GM23338 (cell line): ENCODE data around the gene DELE1. TPM values are rescaled to one million over a fixed set of nuclear protein-coding genes. Genes with fewer than 3 reads are reported as not detected.

Source experiments
- ATAC-seq: fragments of 200-7000 bp; cut with Tn5 transposase; 3 replicates; pipeline ENCODE4 v1.9.1; 2020
- DNase-seq: peaks from one replicate; pipeline ENCODE4 v3.0.0-alpha.2; 2015; ENCODE audit warnings: low spot score
- H2AFZ ChIP-seq: fragments of 200-600 bp; sonication (generic); 2 replicates; pipeline ENCODE4 v1.8.0; 2016; ENCODE audit warnings: antibody characterized with exemption, mild to moderate bottlenecking, moderate library complexity
- H3F3A ChIP-seq: fragments of 200-600 bp; sonication (generic); replicated peaks from 2 replicates; pipeline ENCODE4 v1.8.0; 2017; ENCODE audit warnings: antibody characterized with exemption, mixed run types, low read depth
- H3K27ac ChIP-seq: fragments of 200-600 bp; sonication (generic); 2 replicates; pipeline ENCODE4 v1.6.1; 2016; ENCODE audit warnings: low read depth
- H3K27me3 ChIP-seq: fragments of 200-600 bp; sonication (generic); 2 replicates; pipeline ENCODE4 v1.8.0; 2016; ENCODE audit warnings: mild to moderate bottlenecking, mixed run types, moderate library complexity; ENCODE audit not compliant: insufficient read depth
- H3K36me3 ChIP-seq: fragments of 200-600 bp; sonication (generic); 2 replicates; pipeline ENCODE4 v1.8.0; 2016; ENCODE audit warnings: mild to moderate bottlenecking; ENCODE audit not compliant: insufficient read depth
- H3K4me1 ChIP-seq: fragments of 200-600 bp; sonication (generic); 2 replicates; pipeline ENCODE4 v1.8.0; 2016; ENCODE audit warnings: mild to moderate bottlenecking, moderate library complexity; ENCODE audit not compliant: insufficient read depth
- H3K4me2 ChIP-seq: fragments of 200-600 bp; sonication (generic); 2 replicates; pipeline ENCODE4 v1.7.1; 2017; ENCODE audit warnings: mixed run types
- H3K4me3 ChIP-seq: fragments of 200-600 bp; sonication (generic); 2 replicates; pipeline ENCODE4 v1.6.1; 2016; ENCODE audit warnings: mixed run types
- H3K79me2 ChIP-seq: fragments of 200-600 bp; sonication (generic); replicated peaks from 2 replicates; pipeline ENCODE4 v1.8.0; 2017; ENCODE audit warnings: mild to moderate bottlenecking; ENCODE audit not compliant: insufficient read depth
- H3K9me2 ChIP-seq: fragments of 200-600 bp; sonication (generic); 2 replicates; pipeline ENCODE4 v1.8.0; 2017; ENCODE audit not compliant: insufficient read depth
- H4K20me1 ChIP-seq: fragments of 200-600 bp; sonication (generic); replicated peaks from 2 replicates; pipeline ENCODE4 v1.8.0; 2017; ENCODE audit warnings: mild to moderate bottlenecking; ENCODE audit not compliant: insufficient read depth
- H3K27ac Mint-ChIP-seq: 2 replicates; pipeline ENCODE4 v1.8.0; 2020; ENCODE audit warnings: inconsistent platforms, mild to moderate bottlenecking, moderate library complexity, mixed read lengths
- H3K27me3 Mint-ChIP-seq: 3 replicates; pipeline ENCODE4 v1.8.0; 2022; ENCODE audit warnings: low read depth, mild to moderate bottlenecking, moderate library complexity, mixed read lengths, inconsistent platforms; ENCODE audit not compliant: insufficient read depth, poor library complexity
- H3K36me3 Mint-ChIP-seq: 3 replicates; pipeline ENCODE4 v1.8.0; 2021; ENCODE audit warnings: low read depth, mild to moderate bottlenecking, inconsistent platforms, moderate library complexity, mixed read lengths
- H3K4me1 Mint-ChIP-seq: 3 replicates; pipeline ENCODE4 v1.8.0; 2020; ENCODE audit warnings: mild to moderate bottlenecking, inconsistent platforms, mixed read lengths
- H3K4me3 Mint-ChIP-seq: 3 replicates; pipeline ENCODE4 v1.8.0; 2021; ENCODE audit warnings: moderate library complexity, mild to moderate bottlenecking, inconsistent platforms, mixed read lengths
- H3K9me3 Mint-ChIP-seq: 3 replicates; pipeline ENCODE4 v1.8.0; 2020; ENCODE audit warnings: moderate library complexity, mild to moderate bottlenecking, inconsistent platforms, mixed read lengths
- CREB1 ChIP-seq: fragments of 250-450 bp; sonication (Bioruptor Pico); IDR thresholded peaks from 2 replicates; pipeline ENCODE4 v1.5.0; 2020; ENCODE audit warnings: low read depth, mild to moderate bottlenecking, moderate library complexity
- ETS1 ChIP-seq: IDR thresholded peaks from 2 replicates; pipeline ENCODE4 v1.6.1; 2016; ENCODE audit warnings: antibody characterized with exemption
- JUNB ChIP-seq: IDR thresholded peaks from one replicate; pipeline ENCODE4 v1.6.1; 2016; ENCODE audit warnings: antibody characterized with exemption; ENCODE audit not compliant: unreplicated experiment
- POLR2AphosphoS5 ChIP-seq: IDR thresholded peaks from 2 replicates; pipeline ENCODE4 v1.6.1; 2016; ENCODE audit warnings: antibody characterized with exemption, low read depth
- REST ChIP-seq: IDR thresholded peaks from one replicate; pipeline ENCODE4 v1.6.1; 2018; ENCODE audit warnings: antibody characterized with exemption; ENCODE audit not compliant: unreplicated experiment
- STAT1 ChIP-seq: IDR thresholded peaks from one replicate; pipeline ENCODE4 v1.6.1; 2016; ENCODE audit warnings: antibody characterized with exemption; ENCODE audit not compliant: unreplicated experiment
- ZNF114 ChIP-seq: fragments of 250-450 bp; sonication (Bioruptor Pico); IDR thresholded peaks from 2 replicates; pipeline ENCODE4 v1.5.0; 2020; ENCODE audit warnings: mild to moderate bottlenecking, moderate library complexity
- ZNF331 ChIP-seq: fragments of 250-450 bp; sonication (Bioruptor Pico); IDR thresholded peaks from 2 replicates; pipeline ENCODE4 v1.5.0; 2020; ENCODE audit warnings: low read depth, mild to moderate bottlenecking, moderate library complexity
- polyA plus RNA-seq: library from polyadenylated mRNA; unstranded; fragments of >200 nt; fragmentation: Nextera tagmentation; extraction: Ambion mirVana; gene quantifications from 2 replicates; pipeline ENCODE4 v1.2.1, GENCODE V29; 2016
- total RNA-seq: library from RNA; depleted of rRNA; stranded (reverse); fragments of >200 nt; shearing (Covaris generic); gene quantifications from 2 replicates; pipeline ENCODE4 v1.2.3, GENCODE V29; 2014
- TF ChIP-seq, protein P1 (sequence below): fragments of 250-450 bp; sonication (Bioruptor Pico); IDR thresholded peaks from 2 replicates; pipeline ENCODE4 v1.5.0; 2020; ENCODE audit warnings: mild to moderate bottlenecking, moderate library complexity
- TF ChIP-seq, protein P2 (sequence below), 2 experiments: fragments of 200-600 bp in 1 of 2; sonication (generic) in 1 of 2; conservative IDR thresholded peaks; 2 replicates each; pipeline versions ENCODE4 v1.5.1 to v1.6.1; 2016 to 2017; ENCODE audit warnings: antibody characterized with exemption in 2 of 2, low read depth in 2 of 2, mild to moderate bottlenecking in 2 of 2, moderate library complexity in 1 of 2

DELE1 gene
- total and polyA plus RNA-seq, 2 experiments from 2014 or later, result 26.9 to 62.2 TPM

DNA sequence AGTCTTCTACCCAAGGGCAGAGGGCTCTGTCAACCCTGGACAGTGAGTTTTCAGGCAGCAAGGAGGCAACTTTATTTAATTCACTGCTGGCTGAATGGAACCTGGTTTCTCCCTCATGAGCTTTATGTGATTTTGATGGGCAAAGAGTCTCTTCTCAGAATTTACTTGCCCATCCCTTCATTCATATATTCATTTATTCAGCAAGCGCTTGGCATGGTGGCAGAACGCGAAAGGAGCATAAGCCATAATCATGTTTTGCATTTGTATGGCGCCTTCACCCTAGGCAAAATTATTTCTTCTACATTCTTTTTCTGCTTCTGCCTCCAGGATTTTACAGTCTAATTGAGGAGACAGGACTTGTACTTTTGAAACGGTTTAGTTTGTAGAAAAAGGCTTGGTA, 8.0 kb downstream of the DELE1 start (continued):
- TF ChIP-seq, protein P1, sequence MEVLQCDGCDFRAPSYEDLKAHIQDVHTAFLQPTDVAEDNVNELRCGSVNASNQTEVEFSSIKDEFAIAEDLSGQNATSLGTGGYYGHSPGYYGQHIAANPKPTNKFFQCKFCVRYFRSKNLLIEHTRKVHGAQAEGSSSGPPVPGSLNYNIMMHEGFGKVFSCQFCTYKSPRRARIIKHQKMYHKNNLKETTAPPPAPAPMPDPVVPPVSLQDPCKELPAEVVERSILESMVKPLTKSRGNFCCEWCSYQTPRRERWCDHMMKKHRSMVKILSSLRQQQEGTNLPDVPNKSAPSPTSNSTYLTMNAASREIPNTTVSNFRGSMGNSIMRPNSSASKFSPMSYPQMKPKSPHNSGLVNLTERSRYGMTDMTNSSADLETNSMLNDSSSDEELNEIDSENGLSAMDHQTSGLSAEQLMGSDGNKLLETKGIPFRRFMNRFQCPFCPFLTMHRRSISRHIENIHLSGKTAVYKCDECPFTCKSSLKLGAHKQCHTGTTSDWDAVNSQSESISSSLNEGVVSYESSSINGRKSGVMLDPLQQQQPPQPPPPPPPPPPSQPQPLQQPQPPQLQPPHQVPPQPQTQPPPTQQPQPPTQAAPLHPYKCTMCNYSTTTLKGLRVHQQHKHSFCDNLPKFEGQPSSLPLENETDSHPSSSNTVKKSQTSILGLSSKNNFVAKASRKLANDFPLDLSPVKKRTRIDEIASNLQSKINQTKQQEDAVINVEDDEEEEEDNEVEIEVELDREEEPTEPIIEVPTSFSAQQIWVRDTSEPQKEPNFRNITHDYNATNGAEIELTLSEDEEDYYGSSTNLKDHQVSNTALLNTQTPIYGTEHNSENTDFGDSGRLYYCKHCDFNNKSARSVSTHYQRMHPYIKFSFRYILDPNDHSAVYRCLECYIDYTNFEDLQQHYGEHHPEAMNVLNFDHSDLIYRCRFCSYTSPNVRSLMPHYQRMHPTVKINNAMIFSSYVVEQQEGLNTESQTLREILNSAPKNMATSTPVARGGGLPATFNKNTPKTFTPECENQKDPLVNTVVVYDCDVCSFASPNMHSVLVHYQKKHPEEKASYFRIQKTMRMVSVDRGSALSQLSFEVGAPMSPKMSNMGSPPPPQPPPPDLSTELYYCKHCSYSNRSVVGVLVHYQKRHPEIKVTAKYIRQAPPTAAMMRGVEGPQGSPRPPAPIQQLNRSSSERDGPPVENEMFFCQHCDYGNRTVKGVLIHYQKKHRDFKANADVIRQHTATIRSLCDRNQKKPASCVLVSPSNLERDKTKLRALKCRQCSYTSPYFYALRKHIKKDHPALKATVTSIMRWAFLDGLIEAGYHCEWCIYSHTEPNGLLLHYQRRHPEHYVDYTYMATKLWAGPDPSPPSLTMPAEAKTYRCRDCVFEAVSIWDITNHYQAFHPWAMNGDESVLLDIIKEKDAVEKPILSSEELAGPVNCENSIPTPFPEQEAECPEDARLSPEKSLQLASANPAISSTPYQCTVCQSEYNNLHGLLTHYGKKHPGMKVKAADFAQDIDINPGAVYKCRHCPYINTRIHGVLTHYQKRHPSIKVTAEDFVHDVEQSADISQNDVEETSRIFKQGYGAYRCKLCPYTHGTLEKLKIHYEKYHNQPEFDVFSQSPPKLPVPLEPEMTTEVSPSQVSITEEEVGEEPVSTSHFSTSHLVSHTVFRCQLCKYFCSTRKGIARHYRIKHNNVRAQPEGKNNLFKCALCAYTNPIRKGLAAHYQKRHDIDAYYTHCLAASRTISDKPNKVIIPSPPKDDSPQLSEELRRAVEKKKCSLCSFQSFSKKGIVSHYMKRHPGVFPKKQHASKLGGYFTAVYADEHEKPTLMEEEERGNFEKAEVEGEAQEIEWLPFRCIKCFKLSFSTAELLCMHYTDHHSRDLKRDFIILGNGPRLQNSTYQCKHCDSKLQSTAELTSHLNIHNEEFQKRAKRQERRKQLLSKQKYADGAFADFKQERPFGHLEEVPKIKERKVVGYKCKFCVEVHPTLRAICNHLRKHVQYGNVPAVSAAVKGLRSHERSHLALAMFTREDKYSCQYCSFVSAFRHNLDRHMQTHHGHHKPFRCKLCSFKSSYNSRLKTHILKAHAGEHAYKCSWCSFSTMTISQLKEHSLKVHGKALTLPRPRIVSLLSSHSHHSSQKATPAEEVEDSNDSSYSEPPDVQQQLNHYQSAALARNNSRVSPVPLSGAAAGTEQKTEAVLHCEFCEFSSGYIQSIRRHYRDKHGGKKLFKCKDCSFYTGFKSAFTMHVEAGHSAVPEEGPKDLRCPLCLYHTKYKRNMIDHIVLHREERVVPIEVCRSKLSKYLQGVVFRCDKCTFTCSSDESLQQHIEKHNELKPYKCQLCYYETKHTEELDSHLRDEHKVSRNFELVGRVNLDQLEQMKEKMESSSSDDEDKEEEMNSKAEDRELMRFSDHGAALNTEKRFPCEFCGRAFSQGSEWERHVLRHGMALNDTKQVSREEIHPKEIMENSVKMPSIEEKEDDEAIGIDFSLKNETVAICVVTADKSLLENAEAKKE (CRISPR knock-in tag), result no peak
- TF ChIP-seq JUNB, result no peak

DNA sequence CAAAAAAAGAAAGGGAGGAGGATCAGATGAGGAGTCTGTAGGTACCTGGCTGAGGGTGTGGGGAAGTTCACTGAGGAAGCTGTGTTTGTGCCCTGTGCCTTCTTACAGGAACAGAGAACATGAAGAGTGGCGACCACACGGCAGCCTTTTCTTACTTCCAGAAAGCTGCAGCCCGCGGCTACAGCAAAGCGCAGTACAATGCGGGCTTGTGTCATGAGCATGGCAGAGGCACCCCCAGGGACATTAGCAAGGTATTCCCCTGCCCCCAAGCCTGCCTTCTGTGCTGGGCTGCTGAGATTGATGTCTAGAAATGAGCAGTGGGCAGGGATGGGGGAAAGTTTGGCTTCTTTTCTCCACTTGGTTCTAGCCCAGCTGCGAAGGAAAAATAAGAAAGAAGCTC, 9.5 kb downstream of the DELE1 start:
- no peak overlapping the region for H2AFZ ChIP-seq
- H3K4me2 ChIP-seq, result no peak overlapping the region
- Mint-ChIP-seq H3K36me3 (peaks cover 73% of the 10 kb centered on the region), H3K9me3 (no peaks in the 10 kb centered on the region), H3K27me3 (peaks cover 7% of the 10 kb centered on the region), H3K27ac (no peak overlapping the region), H3K4me3 (no peak overlapping the region), H3K4me1 (peaks cover 4% of the 10 kb centered on the region; the same call in 1 of the 3 replicates)
- H3K4me3 ChIP-seq, result no peak overlapping the region
- H3K9me2 ChIP-seq, result no peaks in the 10 kb centered on the region
- H3K79me2 ChIP-seq, result no peaks in the 10 kb centered on the region
- no peak overlapping the region for H3K27ac ChIP-seq
- H3K4me1 ChIP-seq, result no peaks in the 10 kb centered on the region
- no peak for DNase-seq
- peaks cover 34% of the 10 kb centered on the region for H3K36me3 ChIP-seq
- peaks cover 3% of the 10 kb centered on the region for H4K20me1 ChIP-seq
- H3F3A ChIP-seq, result peaks cover 5% of the 10 kb centered on the region; the same call in 1 of the 2 replicates
- H3K27me3 ChIP-seq, result no peaks in the 10 kb centered on the region
- no peak for ATAC-seq
- TF ChIP-seq CREB1 (CRISPR knock-in tag) (no peak), ZNF114 (CRISPR knock-in tag) (no peak), REST (no peak), STAT1 (no peak), JUNB (no peak), ZNF331 (no peak), ETS1 (no peak), POLR2AphosphoS5 (no peak)
- TF ChIP-seq, protein P2, sequence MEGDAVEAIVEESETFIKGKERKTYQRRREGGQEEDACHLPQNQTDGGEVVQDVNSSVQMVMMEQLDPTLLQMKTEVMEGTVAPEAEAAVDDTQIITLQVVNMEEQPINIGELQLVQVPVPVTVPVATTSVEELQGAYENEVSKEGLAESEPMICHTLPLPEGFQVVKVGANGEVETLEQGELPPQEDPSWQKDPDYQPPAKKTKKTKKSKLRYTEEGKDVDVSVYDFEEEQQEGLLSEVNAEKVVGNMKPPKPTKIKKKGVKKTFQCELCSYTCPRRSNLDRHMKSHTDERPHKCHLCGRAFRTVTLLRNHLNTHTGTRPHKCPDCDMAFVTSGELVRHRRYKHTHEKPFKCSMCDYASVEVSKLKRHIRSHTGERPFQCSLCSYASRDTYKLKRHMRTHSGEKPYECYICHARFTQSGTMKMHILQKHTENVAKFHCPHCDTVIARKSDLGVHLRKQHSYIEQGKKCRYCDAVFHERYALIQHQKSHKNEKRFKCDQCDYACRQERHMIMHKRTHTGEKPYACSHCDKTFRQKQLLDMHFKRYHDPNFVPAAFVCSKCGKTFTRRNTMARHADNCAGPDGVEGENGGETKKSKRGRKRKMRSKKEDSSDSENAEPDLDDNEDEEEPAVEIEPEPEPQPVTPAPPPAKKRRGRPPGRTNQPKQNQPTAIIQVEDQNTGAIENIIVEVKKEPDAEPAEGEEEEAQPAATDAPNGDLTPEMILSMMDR (conservative IDR thresholded peaks at IDR 0.05; ENCODE audit: low read depth in 2 of 2), result no peak
